Body of pancreas (tissue), 4 donors: ENCODE data around the gene SREBF1.

Experiments used
- POLR2A ChIP-seq, 3 donors: fragments of 450-650 bp; IDR thresholded peaks; one replicate each; pipeline ENCODE4 v1.6.1; 2016; ENCODE audit warnings: antibody characterized with exemption in 3 of 3, mild to moderate bottlenecking in 2 of 3
- TF ChIP-seq, protein P1 (sequence below), 7 experiments: fragments of 450-650 bp in 4 of 7; fragments of 200-600 bp in 3 of 7; sonication (generic) in 3 of 7; IDR thresholded peaks; one replicate each; pipeline ENCODE4 v1.5.1; 2016 to 2019; ENCODE audit warnings: antibody characterized with exemption in 7 of 7

DNA sequence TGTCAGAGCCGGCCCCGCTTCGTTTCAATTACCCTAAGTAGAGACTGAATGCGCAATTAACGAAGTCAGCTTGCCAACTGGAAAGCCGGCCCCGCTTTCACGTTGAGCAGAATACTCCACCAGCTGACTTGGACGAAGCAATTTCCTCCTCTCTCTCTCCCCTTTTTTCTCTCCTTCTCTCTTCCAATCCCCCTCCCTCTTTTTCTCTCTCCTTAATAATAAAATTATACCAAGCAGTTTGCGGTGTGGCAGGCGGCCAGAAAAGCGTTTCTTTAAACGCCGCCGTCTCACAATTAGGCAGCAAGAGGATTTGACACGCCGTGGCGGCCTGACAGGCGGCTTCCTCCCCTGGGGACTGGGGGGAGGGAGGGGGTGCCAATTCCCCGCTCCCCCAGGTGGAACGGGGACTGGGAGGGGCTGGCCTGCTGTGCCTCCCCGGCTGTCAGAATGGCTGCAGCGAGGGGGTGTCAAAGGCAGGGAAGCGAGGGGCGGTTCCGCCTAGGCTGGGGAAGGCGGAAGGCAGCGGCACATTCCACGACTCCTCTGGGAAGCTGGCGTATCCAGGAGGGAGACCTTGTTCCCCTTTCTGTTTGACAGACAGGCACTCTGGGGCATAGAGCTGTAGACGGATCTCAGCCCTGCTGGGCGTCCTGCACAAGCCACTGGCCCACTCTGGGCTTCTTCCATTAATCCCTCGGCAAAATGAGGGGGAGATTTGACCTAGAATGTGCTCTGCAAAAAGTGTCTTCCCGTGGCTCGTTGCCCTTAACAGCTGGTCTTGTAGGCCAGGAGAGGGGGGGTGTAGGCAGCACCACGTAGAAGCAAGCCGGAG lies 52.7 kb downstream of the SREBF1 start:
- no peak for TF ChIP-seq POLR2A (IDR thresholded peaks at IDR 0.05)
- TF ChIP-seq, protein P1, sequence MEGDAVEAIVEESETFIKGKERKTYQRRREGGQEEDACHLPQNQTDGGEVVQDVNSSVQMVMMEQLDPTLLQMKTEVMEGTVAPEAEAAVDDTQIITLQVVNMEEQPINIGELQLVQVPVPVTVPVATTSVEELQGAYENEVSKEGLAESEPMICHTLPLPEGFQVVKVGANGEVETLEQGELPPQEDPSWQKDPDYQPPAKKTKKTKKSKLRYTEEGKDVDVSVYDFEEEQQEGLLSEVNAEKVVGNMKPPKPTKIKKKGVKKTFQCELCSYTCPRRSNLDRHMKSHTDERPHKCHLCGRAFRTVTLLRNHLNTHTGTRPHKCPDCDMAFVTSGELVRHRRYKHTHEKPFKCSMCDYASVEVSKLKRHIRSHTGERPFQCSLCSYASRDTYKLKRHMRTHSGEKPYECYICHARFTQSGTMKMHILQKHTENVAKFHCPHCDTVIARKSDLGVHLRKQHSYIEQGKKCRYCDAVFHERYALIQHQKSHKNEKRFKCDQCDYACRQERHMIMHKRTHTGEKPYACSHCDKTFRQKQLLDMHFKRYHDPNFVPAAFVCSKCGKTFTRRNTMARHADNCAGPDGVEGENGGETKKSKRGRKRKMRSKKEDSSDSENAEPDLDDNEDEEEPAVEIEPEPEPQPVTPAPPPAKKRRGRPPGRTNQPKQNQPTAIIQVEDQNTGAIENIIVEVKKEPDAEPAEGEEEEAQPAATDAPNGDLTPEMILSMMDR (IDR thresholded peaks at IDR 0.05) = no peak
